SK-N-MC (cell line): ENCODE data around the gene ASCC3.

Source experiments
- EZH2 ChIP-seq: fragments of 200-600 bp; sonication (generic); IDR thresholded peaks from one replicate; pipeline ENCODE4 v1.6.1; 2017; ENCODE audit warnings: antibody characterized with exemption
- POLR2AphosphoS5 ChIP-seq: IDR thresholded peaks from 2 replicates; pipeline ENCODE4 v1.6.1; 2012; ENCODE audit warnings: mild to moderate bottlenecking, low read depth, low read length, borderline replicate concordance

DNA sequence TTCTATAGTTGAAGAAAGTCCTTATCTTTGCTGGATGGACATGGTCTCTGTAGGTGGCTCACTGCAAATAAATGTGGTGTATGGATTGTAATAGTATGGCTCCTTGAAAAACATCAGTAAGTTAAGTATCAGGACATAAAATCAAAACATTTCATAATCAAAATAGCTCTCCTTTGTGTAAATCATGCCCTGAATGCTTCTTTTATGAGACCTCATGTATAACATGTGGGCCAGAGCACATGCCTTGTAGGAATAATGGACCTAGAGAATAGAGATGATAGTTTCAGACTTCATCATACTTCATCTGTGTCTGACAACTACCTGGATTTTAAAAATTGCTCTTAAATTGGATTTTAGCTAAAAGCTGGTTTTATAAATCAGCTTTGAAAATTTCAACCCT is 159.9 kb downstream of the ASCC3 start:
- TF ChIP-seq EZH2 = no peak
- no peak for TF ChIP-seq POLR2AphosphoS5
